Adipocyte (in vitro differentiated cells): ENCODE measurements around the gene REM2.

Experiments
- DNase-seq: peaks from one replicate; pipeline ENCODE4 v3.0.0-alpha.2; 2015; ENCODE audit warnings: low read depth
- H3K27me3 ChIP-seq: replicated peaks from 2 replicates; pipeline ENCODE4 v1.7.0; 2013; ENCODE audit warnings: mild to moderate bottlenecking, low read length, moderate library complexity; ENCODE audit not compliant: control insufficient read depth, insufficient read depth
- H3K36me3 ChIP-seq: 2 replicates; pipeline ENCODE4 v1.7.0; 2013; ENCODE audit warnings: low read length, mild to moderate bottlenecking, moderate library complexity; ENCODE audit not compliant: control insufficient read depth, insufficient read depth, severe bottlenecking
- H3K4me1 ChIP-seq: 2 replicates; pipeline ENCODE4 v1.7.0; 2013; ENCODE audit warnings: mild to moderate bottlenecking, low read length, moderate library complexity; ENCODE audit not compliant: control insufficient read depth, insufficient read depth
- H3K4me3 ChIP-seq: 2 replicates; pipeline ENCODE4 v1.7.0; 2013; ENCODE audit warnings: mild to moderate bottlenecking, low read length, moderate library complexity
- H3K9ac ChIP-seq: 2 replicates; pipeline ENCODE4 v1.7.0; 2013; ENCODE audit warnings: mild to moderate bottlenecking, low read length, moderate library complexity
- H3K9me3 ChIP-seq: 2 replicates; pipeline ENCODE4 v1.7.0; 2013; ENCODE audit warnings: mild to moderate bottlenecking, low read length, moderate library complexity; ENCODE audit not compliant: control insufficient read depth

REM2 gene

DNA sequence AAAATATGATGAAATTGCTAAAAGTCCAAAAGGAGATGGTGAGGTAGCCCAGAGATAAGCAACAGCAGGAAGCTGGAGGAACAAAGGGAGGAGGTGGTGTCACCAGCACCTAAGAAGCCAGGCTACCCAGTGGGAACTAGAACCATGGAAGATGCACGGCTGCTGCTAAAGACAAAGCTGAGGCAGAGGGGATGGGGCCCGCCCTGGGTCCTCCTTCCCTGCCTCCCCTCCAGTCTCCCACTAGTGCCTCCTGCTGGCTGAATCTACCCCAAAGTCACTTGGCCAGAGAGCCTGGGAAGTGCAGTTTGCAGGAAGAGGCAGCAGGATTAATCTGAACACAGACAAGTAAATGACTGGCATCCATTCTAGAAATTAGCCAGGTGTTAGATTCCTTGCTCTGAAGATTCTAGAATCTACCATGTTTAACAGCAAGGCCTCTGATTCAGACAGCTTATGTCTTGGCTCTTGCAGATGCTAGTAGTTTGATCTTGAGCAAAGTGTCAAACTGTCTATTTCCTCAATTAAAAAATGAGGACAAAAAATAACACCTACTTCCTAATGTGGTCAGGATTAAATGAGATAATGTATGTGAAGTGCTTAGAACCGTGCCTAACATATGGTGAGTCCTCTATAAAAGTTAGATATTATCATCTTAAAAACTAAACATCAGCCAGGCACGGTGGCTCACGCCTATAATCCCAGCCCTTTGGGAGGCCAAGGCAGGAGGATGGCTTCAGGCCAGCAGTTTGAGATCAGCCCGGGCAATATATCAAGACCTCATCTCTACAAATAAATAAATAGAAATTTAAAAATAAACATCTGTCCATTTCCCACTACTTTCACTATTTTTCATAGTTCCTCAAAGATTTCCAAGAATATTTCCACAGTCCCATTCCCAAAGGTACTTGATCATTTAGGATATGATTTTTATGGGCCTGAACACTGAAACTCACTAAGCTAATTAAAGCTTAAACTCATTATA, 17.3 kb upstream of the REM2 start:
- Histone ChIP-seq H3K4me3 (no peak overlapping the region), H3K4me1 (peaks cover 4% of the 10 kb centered on the region), H3K9me3 (peaks cover 5% of the 10 kb centered on the region), H3K9ac (no peak overlapping the region), H3K27me3 (no peaks in the 10 kb centered on the region), H3K36me3 (no peaks in the 10 kb centered on the region)
- DNase-seq: no peak

DNA sequence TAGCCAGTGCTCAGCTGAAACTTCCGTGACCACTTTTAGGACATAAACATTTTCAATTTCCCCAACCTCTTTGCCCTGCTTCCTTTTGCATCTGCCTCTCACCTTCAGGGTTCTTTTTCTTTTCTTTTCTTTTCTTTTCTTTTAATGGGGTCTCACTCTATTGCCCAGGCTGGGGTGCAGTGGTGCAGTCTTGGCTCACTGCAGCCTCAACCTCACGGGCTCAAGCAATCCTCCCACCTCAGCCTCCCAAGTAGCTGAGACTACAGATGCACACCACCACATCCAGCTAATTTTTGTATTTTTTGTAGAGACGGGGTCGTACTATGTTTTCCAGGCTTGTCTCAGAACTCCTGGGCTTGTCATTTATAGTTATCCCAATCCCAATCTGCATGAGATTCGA, 16.1 kb upstream of the REM2 start:
- Histone ChIP-seq H3K4me1 (peaks cover 8% of the 10 kb centered on the region), H3K4me3 (no peak overlapping the region)

DNA sequence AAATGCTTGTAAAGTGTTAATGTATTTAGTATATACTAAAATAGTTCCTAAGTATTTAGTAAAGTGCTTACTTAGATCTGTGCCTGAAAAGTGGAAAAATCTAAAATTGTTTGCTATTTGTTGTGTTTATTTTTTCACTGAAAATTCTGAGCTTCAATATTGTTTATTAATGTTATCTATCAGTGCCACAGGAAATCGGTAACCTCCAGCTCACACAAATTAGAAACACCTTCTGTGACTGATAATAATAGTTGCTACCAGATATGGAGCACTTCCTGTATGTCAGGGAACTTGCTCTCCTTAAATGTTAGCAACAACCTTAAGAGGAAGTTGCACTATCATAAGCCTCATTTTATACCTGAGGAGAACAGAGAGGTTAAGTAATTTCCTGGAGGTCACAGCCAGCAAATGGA, 12.2 kb upstream of the REM2 start:
- H3K36me3 ChIP-seq: peaks cover 20% of the 10 kb centered on the region
- no peaks in the 10 kb centered on the region for H3K9me3 ChIP-seq
- no peak for DNase-seq
- peaks cover 19% of the 10 kb centered on the region for H3K4me1 ChIP-seq
- H3K9ac ChIP-seq: peak overlapping the region; percentile 93
- peak overlapping the region; percentile 81 for H3K4me3 ChIP-seq
- no peaks in the 10 kb centered on the region for H3K27me3 ChIP-seq

More for the DNA sequence above, 16.1 kb upstream of the REM2 start:
- no peak for DNase-seq
- Histone ChIP-seq H3K27me3 (no peaks in the 10 kb centered on the region), H3K36me3 (no peaks in the 10 kb centered on the region), H3K9ac (no peak overlapping the region), H3K9me3 (peaks cover under 1% of the 10 kb centered on the region)

GRCh38 chr14:22871224-22872032, 11.6 kb upstream of the REM2 start, which contains the start of gene LRP10:
LRP10 (plus strand) TSS chr14:22871740; CDS start chr14:22872304, 564 bp downstream.
- peak within 1 kb of the TSS; percentile 81 for H3K4me3 ChIP-seq
- H3K27me3 ChIP-seq: no peaks in the 10 kb centered on the region
- peaks cover 19% of the 10 kb centered on the region for H3K4me1 ChIP-seq
- peak; percentile 95 for DNase-seq
- H3K9me3 ChIP-seq: no peaks in the 10 kb centered on the region
- peak within 1 kb of the TSS; percentile 93 for H3K9ac ChIP-seq
- peaks cover 27% of the 10 kb centered on the region for H3K36me3 ChIP-seq

GRCh38 chr14:22872033-22872832, 10.8 kb upstream of the REM2 start:
- H3K36me3 ChIP-seq: peaks cover 35% of the 10 kb centered on the region
- peak overlapping the region; percentile 81 for H3K4me3 ChIP-seq
- peaks cover 19% of the 10 kb centered on the region for H3K4me1 ChIP-seq
- DNase-seq: peak; percentile 96
- H3K9me3 ChIP-seq: no peaks in the 10 kb centered on the region
- H3K27me3 ChIP-seq: no peaks in the 10 kb centered on the region
- H3K9ac ChIP-seq: peak overlapping the region; percentile 93

- Histone ChIP-seq H3K4me3 (peak overlapping the region; percentile 81), H3K36me3 (peaks cover 42% of the 10 kb centered on the region), H3K9me3 (no peaks in the 10 kb centered on the region), H3K9ac (peak overlapping the region; percentile 93), H3K27me3 (no peaks in the 10 kb centered on the region), H3K4me1 (peaks cover 19% of the 10 kb centered on the region)
- peak; percentile 44 for DNase-seq
Observed at GRCh38 chr14:22872833-22873520, 10.0 kb upstream of the REM2 start.

DNA sequence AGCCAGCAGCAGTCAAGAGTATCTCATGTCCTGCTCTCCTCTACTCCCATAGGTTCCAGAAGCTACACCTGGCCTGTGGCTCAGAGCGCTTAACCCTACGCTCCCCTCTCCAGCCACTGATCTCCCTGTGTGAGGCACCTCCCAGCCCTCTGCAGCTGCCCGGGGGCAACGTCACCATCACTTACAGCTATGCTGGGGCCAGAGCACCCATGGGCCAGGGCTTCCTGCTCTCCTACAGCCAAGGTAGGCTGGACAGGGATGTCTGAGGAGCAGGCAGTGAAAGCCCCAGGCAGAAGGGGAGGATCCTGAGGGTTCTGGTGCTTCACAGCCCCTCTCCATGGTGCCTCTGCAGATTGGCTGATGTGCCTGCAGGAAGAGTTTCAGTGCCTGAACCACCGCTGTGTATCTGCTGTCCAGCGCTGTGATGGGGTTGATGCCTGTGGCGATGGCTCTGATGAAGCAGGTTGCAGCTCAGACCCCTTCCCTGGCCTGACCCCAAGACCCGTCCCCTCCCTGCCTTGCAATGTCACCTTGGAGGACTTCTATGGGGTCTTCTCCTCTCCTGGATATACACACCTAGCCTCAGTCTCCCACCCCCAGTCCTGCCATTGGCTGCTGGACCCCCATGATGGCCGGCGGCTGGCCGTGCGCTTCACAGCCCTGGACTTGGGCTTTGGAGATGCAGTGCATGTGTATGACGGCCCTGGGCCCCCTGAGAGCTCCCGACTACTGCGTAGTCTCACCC, 7.8 kb upstream of the REM2 start:
- H3K4me1 ChIP-seq: peaks cover 19% of the 10 kb centered on the region
- no peak overlapping the region for H3K4me3 ChIP-seq
- DNase-seq: no peak
- no peaks in the 10 kb centered on the region for H3K27me3 ChIP-seq
- no peaks in the 10 kb centered on the region for H3K9me3 ChIP-seq
- H3K9ac ChIP-seq: no peak overlapping the region
- H3K36me3 ChIP-seq: peaks cover 55% of the 10 kb centered on the region

- Histone ChIP-seq H3K27me3 (no peaks in the 10 kb centered on the region), H3K9ac (peak overlapping the region; percentile 10), H3K4me3 (no peak overlapping the region), H3K4me1 (peaks cover 15% of the 10 kb centered on the region), H3K36me3 (peaks cover 55% of the 10 kb centered on the region), H3K9me3 (no peaks in the 10 kb centered on the region)
- no peak for DNase-seq
Observed at GRCh38 chr14:22875748-22876319, 7.2 kb upstream of the REM2 start.

GRCh38 chr14:22877000-22877501, 6.0 kb upstream of the REM2 start:
- no peak overlapping the region for H3K4me3 ChIP-seq
- H3K36me3 ChIP-seq: peaks cover 55% of the 10 kb centered on the region
- H3K27me3 ChIP-seq: peaks cover 2% of the 10 kb centered on the region
- H3K9me3 ChIP-seq: no peaks in the 10 kb centered on the region
- DNase-seq: no peak
- peaks cover 12% of the 10 kb centered on the region for H3K4me1 ChIP-seq
- no peak overlapping the region for H3K9ac ChIP-seq
